ENCODE measurements around the gene ICAM3. TPM values are rescaled to one million over a fixed set of nuclear protein-coding genes. Genes with fewer than 3 reads are reported as not detected.

ICAM3 gene
- total and polyA plus RNA-seq, 2 donors = 3.8 to 9.7 TPM

DNA sequence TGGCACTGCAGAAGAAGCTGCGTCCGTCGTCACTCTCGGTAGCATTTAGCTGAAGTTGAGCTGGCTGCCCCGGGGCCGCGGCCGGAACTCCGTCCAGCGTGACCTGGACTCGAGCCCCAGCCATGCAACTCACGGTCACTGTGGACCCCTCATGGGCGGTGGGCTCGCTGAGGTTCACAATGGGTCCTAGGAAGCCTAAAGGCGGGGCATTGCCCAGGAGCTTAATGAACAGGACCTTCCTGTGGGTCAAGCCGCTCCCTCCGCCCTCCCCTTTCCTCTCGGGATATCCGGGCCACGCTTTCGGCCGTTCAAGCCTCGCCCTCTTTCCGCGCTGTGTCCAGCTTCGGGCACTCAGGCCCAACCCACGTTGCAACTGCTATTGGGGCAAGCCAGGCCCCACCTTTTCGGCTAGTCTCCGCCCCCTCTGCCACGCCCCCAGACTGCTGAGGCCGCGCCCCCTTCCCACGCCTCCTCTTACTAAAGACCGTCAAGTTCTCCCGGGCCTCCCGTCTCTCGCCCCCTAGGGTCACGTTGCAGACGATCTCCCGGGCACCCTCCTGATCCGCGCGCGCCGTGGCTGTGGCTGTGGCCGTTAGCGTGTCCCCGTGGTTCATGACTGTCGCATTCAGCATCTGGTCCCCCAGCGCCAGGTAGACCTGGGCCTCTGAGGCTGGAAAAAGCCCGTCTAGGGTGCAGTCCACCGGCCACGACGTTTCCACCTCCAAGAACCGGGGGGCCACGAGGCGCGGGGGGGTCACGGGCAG lies 4.7 kb downstream of the ICAM3 start:
- H3K36me3 ChIP-seq (ENCODE audit: insufficient read depth) = no peaks in the 10 kb centered on the region
- no peaks in the 10 kb centered on the region for H3K4me1 ChIP-seq (ENCODE audit: insufficient read depth)
- no peak overlapping the region for H3K27ac ChIP-seq (ENCODE audit: low read depth)
- 12% methylated on average over 59 of the region's 59 CpGs for WGBS
- H3K4me3 ChIP-seq (ENCODE audit: low read depth, low read length) = peak overlapping the region; percentile 49
- DNase-seq (ENCODE audit: extremely low spot score) = peak; percentile 73

DNA sequence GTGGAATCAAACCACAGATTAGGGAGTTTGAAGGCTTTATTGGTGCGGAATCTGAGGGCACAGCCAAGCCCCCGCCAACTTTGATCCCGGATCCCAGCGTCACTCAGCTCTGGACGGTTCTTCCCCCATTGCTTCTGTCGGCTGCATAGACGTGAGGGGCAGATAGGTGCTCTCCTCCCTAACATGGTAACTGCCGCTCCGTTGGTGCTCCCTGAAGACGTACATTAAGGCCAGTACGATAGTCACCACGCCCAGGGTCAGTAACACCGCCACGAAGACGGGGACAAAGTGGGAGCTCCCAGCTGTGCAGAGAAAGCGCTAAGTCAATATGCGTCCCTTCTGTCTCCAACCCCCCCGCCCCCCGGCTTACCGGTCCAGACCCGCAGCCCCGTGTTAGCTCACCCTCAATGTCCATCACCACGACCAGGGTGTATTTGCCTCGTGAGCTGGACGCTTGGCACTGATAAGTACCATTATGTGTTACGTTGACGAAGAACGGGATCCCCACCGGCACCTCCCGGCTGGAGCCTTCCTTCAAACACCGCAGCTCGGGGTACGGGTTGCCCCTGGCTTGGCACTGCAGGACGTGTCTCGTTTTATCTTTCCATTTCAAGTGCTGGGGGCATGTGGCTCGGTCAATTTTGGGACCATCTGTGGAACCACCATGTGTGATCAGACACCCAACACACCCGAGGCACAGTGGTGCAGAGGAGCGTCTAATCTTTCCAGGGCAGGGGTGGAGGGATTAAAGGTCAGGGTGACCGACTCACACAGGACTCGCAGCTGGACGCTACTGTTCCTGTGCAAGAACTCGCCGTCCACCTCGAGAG lies 5.5 kb downstream of the ICAM3 start:
- 7% methylated on average over 44 of the region's 44 CpGs for WGBS
- Histone ChIP-seq H3K4me3 (ENCODE audit: low read depth, low read length) (peak overlapping the region; percentile 49), H3K36me3 (ENCODE audit: insufficient read depth) (no peaks in the 10 kb centered on the region), H3K4me1 (ENCODE audit: insufficient read depth) (no peaks in the 10 kb centered on the region), H3K27ac (ENCODE audit: low read depth) (no peak overlapping the region)
- DNase-seq (ENCODE audit: extremely low spot score) = no peak

DNA sequence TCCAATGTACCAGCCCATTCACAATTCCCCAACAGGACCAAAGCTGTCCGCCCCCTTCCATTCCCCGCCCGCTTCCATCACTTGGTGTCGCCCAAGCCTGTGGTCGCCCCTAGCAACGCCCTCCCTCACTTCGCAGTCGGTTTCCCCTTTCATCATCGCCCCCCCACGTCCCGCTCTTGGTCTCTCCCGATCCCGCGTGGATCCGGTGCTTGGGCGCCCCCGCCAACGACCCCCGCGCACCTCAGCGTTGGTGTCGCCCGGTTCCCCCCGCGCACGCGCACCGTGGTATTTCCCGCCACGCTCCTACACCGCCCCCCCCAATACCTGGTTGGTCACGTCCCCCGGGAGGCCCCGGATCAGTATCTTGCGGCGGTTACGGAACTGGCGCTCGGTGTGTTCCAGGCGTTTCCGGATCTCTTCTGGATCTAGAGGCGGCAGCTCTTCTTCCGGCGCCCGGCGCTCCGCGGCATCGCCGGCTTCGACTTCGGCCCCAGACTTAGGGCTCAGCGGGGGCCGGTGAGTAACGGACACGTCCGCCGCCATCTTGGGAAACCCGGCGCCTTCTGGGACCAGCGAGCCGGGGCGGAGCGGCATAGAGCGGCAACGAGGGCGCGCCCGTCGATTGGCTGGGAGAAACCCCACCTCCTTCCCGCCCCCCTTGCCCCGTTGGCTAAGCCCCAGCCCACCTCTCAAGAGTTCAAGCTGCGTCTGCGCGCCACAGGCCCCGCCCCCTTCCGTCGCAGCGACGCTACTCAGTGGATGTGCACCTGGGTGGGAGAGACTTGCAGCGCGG lies 6.3 kb downstream of the ICAM3 start, which contains the start of gene RAVER1:
Gene RAVER1 (minus strand): TSS at position 565 of the 793 bp plus-strand sequence. CDS start 22 bp downstream, at position 543.
- WGBS = under 1% methylated on average over 82 of the region's 82 CpGs
- H3K4me3 ChIP-seq (ENCODE audit: low read depth, low read length) = peak within 1 kb of the TSS; percentile 67
- no peaks in the 10 kb centered on the region for H3K36me3 ChIP-seq (ENCODE audit: insufficient read depth)
- peak within 1 kb of the TSS; percentile 82 for H3K27ac ChIP-seq (ENCODE audit: low read depth)
- H3K4me1 ChIP-seq (ENCODE audit: insufficient read depth) = no peaks in the 10 kb centered on the region
- DNase-seq (ENCODE audit: extremely low spot score) = peak; percentile 91

DNA sequence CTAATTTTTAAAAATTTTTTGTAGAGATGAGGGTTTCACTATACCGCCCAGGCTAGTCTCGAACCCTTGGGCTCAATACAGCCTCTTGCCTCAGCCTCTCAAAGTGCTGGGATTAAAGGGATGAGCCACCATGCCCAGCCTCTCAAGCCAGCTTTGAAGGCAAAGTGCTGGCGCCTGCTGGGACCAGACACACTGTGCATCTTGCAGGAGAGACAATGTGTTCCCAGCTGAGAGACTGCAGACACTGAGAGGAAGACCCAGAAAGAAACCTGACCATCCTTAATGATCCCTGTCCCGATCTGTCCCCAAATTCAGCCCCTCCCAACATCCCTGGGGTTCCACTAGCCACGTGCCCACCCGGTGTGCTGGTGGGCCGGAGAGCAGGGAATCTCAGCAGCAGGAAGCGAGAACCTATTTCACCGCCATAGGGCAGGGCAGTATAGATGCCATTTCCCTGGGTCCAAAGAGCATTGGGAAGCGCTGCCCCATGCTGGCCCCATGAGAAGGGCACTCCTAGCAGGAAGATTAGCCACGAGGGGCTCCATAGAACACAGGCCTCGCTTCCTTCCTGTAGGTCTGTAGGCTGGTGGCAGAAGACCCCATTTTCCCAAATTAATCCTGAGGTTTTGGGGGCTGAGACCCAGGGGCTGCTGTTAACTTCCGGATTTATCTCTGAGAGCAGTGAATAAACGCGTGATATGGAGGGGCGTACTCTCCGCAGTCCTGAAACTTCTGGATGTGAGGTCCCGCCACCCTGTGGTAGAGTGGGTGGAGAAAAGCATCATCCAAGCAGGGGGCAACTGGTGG lies 7.1 kb downstream of the ICAM3 start:
- Histone ChIP-seq H3K27ac (ENCODE audit: low read depth) (no peak overlapping the region), H3K36me3 (ENCODE audit: insufficient read depth) (no peaks in the 10 kb centered on the region), H3K4me3 (ENCODE audit: low read depth, low read length) (peak overlapping the region; percentile 67), H3K4me1 (ENCODE audit: insufficient read depth) (no peaks in the 10 kb centered on the region)
- no peak for DNase-seq (ENCODE audit: extremely low spot score)
- WGBS = 31% methylated on average over 18 of the region's 18 CpGs

DNA sequence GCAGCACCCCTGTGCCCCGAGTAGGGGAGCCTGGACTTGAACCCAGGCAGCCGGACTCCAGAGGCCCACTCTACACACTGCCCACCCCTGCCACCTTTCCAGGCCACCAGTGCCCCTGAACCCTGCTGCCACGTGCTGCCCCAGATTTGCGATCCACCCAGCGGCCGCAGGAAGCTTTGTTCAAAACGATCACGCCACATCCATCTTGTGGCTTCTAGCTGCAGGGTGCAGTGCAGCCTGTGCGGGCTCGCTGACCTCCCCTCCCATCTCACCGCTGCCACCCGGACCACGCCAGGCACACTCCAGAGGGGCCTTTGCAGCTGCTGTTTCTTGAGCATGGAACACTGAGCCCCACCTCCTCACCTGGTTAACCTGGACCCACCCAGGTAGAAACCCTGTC lies 9.9 kb downstream of the ICAM3 start:
- no peak overlapping the region for H3K4me3 ChIP-seq (ENCODE audit: low read depth, low read length)
- DNase-seq (ENCODE audit: extremely low spot score) = no peak
- H3K27ac ChIP-seq (ENCODE audit: low read depth) = no peak overlapping the region
- H3K36me3 ChIP-seq (ENCODE audit: insufficient read depth) = no peaks in the 10 kb centered on the region
- 94% methylated on average over 13 of the region's 13 CpGs for WGBS
- no peaks in the 10 kb centered on the region for H3K4me1 ChIP-seq (ENCODE audit: insufficient read depth)

DNA sequence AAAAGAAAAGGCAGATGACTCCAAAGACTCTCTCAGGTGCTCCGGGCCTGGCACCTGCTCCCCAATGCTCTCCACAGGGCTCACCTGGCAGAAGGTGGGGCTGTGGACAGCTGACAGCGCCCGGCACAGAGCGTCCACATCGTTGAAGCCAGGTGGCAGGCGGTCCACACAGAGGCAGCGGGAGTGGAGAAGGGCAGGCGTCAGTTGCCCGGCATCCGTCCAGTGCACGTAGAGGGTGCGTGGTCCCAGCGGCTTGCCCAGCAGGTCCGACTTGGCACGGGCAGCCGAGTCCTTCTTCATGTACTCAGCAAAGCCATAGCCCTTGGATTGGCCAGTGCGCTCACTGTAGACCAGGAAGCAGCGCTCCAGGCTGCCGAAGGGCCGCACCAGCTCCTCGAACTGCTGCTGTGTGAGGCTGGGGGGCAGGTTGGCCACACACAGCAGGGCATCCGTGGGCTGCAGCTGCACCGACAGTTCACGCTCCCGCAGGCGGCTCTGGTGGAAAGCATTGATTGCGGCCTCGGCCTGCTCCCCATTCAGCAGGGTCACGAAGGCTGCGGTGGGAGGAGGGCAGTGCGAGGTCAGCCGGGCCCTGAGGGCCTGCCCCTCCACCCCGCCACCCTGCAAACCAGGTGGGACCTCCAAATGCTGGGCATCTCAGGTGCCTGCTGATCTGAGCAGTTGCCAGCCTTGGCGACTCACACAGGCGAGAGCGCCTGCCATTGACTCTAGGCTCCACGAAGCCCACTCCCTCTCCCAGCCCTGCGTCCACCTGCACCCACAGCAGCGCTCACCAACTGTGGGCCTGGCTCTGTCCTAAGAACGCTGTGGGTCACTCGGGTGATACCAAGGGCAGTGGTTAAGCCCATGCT lies 10.6 kb downstream of the ICAM3 start:
- no peaks in the 10 kb centered on the region for H3K4me1 ChIP-seq (ENCODE audit: insufficient read depth)
- no peak for DNase-seq (ENCODE audit: extremely low spot score)
- WGBS = 95% methylated on average over 41 of the region's 41 CpGs
- H3K4me3 ChIP-seq (ENCODE audit: low read depth, low read length) = no peak overlapping the region
- no peaks in the 10 kb centered on the region for H3K36me3 ChIP-seq (ENCODE audit: insufficient read depth)
- H3K27ac ChIP-seq (ENCODE audit: low read depth) = no peak overlapping the region

DNA sequence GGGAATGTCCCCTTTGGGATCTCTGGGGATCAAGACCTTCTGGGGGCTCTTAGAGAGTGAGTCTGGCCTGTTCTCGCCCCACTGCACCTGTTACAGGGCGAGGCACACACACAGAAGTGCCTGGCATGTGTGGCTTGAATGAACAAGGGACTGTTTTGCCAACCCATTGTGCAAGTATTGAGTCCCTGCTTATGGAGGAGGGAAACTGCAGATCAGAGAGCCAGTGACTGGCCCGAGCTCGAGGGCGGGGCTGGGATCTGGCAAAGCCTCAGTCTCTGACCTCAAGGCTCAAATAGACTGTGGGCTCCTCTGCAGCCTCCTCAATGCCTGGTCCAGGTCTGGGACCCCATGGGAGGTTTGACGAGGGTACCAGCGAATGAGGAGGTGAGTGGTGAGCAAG lies 11.6 kb downstream of the ICAM3 start:
- DNase-seq (ENCODE audit: extremely low spot score) = no peak
- Histone ChIP-seq H3K4me3 (ENCODE audit: low read depth, low read length) (no peak overlapping the region), H3K4me1 (ENCODE audit: insufficient read depth) (no peaks in the 10 kb centered on the region), H3K27ac (ENCODE audit: low read depth) (no peak overlapping the region), H3K36me3 (ENCODE audit: insufficient read depth) (no peaks in the 10 kb centered on the region)
- 87% methylated on average over 7 of the region's 7 CpGs for WGBS

DNA sequence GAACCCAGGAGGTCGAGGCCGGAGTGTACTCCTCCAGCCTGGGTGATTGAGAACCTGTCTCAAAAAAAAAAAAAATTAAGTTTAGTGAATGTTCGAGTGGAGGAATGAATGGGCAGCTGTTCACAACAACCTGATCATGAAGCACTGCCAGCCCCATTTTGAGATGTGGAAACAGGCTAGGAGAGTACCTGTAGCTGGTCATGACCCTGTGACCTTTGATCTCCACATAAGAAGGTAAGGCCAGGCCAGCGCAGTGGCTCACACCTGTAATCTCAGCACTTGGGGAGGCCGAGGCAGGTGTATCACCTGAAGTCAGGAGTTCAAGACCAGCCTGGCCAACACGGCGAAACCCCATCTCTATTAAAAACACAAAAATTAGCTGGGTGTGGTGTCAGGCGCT lies 13.7 kb downstream of the ICAM3 start:
- no peaks in the 10 kb centered on the region for H3K4me1 ChIP-seq (ENCODE audit: insufficient read depth)
- no peak overlapping the region for H3K27ac ChIP-seq (ENCODE audit: low read depth)
- 93% methylated on average over 8 of the region's 8 CpGs for WGBS
- DNase-seq (ENCODE audit: extremely low spot score) = no peak
- no peak overlapping the region for H3K4me3 ChIP-seq (ENCODE audit: low read depth, low read length)
- H3K36me3 ChIP-seq (ENCODE audit: insufficient read depth) = peaks cover 3% of the 10 kb centered on the region

DNA sequence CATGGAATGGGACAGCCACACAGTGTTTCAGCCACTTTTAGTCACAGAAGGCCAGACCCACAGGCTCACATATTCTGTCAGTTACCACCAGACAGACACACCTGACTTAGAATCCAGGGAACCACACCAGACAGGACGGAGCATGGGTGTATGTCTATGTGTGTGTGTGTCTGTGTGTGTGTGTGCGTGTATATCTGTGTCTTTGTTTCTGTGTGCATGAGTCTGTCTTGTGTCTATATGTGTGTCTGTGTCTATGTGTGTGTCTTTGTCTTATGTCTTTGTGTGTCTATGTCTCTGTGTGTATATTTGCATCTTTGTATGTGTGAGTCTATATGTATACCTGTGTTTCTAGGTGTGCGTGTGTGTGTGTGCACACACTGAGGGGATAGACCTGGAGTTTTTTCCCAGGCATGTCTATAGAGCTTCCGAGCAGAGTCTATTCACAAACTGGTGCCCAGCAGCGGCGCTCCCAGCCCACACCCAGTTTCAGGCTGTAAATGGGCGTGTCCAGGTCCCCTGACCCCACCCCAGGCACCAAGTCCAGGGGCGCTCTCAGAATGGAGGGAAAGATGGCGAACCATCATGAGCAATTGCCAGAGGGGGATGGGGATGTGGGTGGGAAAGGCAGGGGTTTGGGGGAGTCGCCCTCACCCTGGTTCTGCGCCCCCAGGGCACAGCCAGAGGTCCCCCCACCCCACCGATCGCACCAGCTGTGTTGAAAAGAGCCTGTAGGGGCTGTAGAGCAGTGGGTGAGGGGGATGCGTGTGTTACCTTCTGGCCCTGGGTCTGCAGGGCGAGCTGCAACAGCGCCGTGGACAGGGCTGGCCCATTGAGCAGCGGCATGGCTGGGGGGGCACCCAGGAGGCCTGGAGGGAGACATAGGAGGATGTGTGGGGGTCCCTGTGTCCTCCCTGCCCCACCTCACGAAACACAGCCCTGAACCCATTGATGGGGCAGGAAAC lies 17.3 kb downstream of the ICAM3 start:
- Histone ChIP-seq H3K27ac (ENCODE audit: low read depth) (no peak overlapping the region), H3K4me1 (ENCODE audit: insufficient read depth) (no peaks in the 10 kb centered on the region), H3K36me3 (ENCODE audit: insufficient read depth) (peaks cover 5% of the 10 kb centered on the region), H3K4me3 (ENCODE audit: low read depth, low read length) (no peak overlapping the region)
- 90% methylated on average over 19 of the region's 19 CpGs for WGBS
- DNase-seq (ENCODE audit: extremely low spot score) = no peak

DNA sequence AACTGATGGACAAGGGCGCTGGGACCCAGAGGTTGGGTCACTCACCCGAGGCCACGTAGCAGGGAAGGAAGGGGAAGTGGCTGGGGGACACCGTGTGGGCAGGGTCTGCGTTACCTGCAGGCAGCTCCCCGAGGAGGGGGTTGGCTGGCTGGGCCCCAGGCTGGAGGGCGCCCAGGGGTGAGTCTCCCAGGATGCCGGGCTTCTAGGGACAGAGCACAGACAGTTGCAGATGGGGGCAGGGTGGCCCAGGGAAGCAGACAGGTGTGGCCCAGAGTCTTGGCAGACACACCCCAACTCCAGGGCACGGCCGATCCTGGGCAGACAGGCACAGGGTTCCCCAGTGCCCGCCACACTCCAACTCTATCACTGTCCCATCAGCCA lies 18.0 kb downstream of the ICAM3 start:
- H3K36me3 ChIP-seq (ENCODE audit: insufficient read depth) = peaks cover 5% of the 10 kb centered on the region
- no peak for DNase-seq (ENCODE audit: extremely low spot score)
- H3K27ac ChIP-seq (ENCODE audit: low read depth) = no peak overlapping the region
- no peak overlapping the region for H3K4me3 ChIP-seq (ENCODE audit: low read depth, low read length)
- H3K4me1 ChIP-seq (ENCODE audit: insufficient read depth) = no peaks in the 10 kb centered on the region
- 89% methylated on average over 11 of the region's 11 CpGs for WGBS

DNA sequence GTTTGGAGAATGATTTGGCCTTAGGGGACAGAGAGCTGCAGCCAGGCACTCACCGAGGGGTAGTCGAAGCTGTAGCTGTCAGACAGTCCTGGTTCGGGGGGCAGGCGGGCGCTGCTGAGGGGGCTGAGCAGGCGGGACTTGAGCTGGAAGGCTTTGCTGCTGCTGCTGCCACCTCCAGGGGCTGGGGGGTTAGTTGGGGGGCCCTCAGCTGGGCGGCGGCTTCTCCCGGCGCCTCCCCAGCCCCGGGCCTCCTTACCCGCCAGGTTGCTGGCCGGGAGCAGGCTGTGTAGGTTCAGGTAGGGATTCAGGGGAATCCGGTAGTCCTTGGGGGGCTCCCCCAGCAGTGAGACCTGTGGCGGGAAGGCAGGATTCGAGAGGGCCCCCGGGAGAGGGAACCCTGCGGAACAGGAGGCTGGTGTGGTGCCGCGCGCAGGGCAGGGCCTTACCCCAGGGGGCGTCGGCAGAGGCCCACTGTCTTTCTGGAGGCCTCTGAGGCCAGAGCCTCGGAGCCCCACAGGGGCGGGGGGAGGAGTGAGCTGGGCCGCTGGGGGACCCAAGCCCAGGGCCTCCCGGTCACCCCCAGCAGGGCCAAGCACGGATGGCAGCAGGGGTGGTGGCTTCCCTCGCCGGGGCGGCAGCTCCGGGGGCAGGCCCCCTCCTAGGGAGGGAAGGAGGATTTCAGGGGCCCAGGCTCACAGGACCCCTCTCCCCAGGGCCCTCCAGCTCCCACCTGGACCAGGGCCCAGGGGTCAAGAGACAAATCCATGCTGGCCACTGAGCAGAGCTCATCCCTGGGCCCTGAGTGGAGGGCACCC lies 18.6 kb downstream of the ICAM3 start:
- Histone ChIP-seq H3K4me1 (ENCODE audit: insufficient read depth) (no peaks in the 10 kb centered on the region), H3K27ac (ENCODE audit: low read depth) (no peak overlapping the region), H3K4me3 (ENCODE audit: low read depth, low read length) (no peak overlapping the region), H3K36me3 (ENCODE audit: insufficient read depth) (peaks cover 5% of the 10 kb centered on the region)
- no peak for DNase-seq (ENCODE audit: extremely low spot score)
- WGBS = 93% methylated on average over 32 of the region's 32 CpGs

Data from urinary bladder (tissue), 4 donors.